ENCODE results near the gene MAN1B1. TPM values are rescaled to one million over a fixed set of nuclear protein-coding genes. Genes with fewer than 3 reads are reported as not detected.

Gene MAN1B1
- total and polyA plus RNA-seq, 2 of the 4 experiments (the other 2 are of a cell fraction) = 28.7 to 55.1 TPM

DNA sequence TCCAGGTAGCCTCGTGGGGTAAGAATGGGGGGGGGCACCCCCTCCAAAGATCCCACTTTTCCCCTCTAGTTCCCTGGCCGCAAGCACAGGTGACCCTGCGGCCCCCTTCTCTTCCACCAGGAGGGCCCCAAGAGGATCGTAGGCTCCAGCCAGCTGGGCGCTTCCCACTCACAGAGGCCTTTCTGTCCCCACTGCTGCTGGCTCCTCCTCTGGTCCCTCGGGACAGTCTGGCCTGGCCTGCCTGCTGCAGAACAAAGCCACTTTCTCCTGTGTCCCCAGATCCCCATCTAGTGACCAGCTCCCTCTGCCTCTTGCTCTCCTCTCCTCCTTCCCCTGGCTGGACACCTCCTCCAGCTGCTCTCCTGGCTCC, 15.9 kb upstream of the MAN1B1 start:
- BruUV-seq (replicated peaks) = no TSS peak

More for the DNA sequence above, 15.9 kb upstream of the MAN1B1 start:
- peak overlapping the region; percentile 70 for H2AK5ac ChIP-seq (ENCODE audit: low read depth, low read length)
- H3K79me1 ChIP-seq (ENCODE audit: low read depth in 1 of 2, low read length in 2 of 2) = peaks cover 2 to 11% of the 10 kb centered on the region in 2 experiments
- H3K36me3 ChIP-seq (ENCODE audit: control insufficient read depth, insufficient read depth, low read length) = no peaks in the 10 kb centered on the region
- no peak overlapping the region for H3K23ac ChIP-seq (ENCODE audit: low read depth, low read length)
- H2AFZ ChIP-seq (replicated peaks; ENCODE audit: low read length, poor library complexity) = peak overlapping the region; percentile 90
- H3K4ac ChIP-seq (ENCODE audit: low read depth, low read length) = peak overlapping the region; percentile 43; the same call in 1 of the 2 replicates
- H2AK9ac ChIP-seq (replicated peaks; ENCODE audit: low read depth, low read length, poor library complexity) = peak overlapping the region; percentile 44
- no peak overlapping the region for H2BK120ac ChIP-seq (ENCODE audit: low read depth, low read length)
- H3K9ac ChIP-seq (ENCODE audit: low read depth, low read length) = peak overlapping the region; percentile 23; the same call in 1 of the 2 replicates
- H4K91ac ChIP-seq (ENCODE audit: insufficient read depth, low read depth, low read length) = peak overlapping the region; percentile 76
- in situ Hi-C loops (cut with MboI; ENCODE audit: low sequenced_read_pairs) (no loop called here), intact Hi-C loops (cut with micrococcal nuclease) (loop anchor here (1.0 kb wide), 1 partner anchor 15 kb away; the partner anchor contains the start of gene MAN1B1), dilution Hi-C loops (cut with HindIII; ENCODE audit: low sequenced_read_pairs, unreplicated experiment) (no loop called here)
- no peak overlapping the region; the same call in 1 of the 2 replicates for H3K27ac ChIP-seq (ENCODE audit: insufficient read depth, low read length)
- DNase-seq (no peak), ATAC-seq (ENCODE audit: low read depth) (no peak)
- CTCF ChIA-PET = interaction anchor here (1.0 kb wide), 1 partner anchor 19 kb away, joined by 3 read pairs; no protein-coding TSS in a partner anchor
- H3K9me1 ChIP-seq (ENCODE audit: insufficient read depth, low read length) = no peaks in the 10 kb centered on the region
- H2BK20ac ChIP-seq (ENCODE audit: low read depth, low read length) = no peak overlapping the region
- no peak overlapping the region for H3K14ac ChIP-seq (replicated peaks; ENCODE audit: low read depth, low read length)
- H3K18ac ChIP-seq (ENCODE audit: low read depth, low read length) = no peak overlapping the region
- no peaks in the 10 kb centered on the region for H4K20me1 ChIP-seq (ENCODE audit: insufficient read depth, low read length)
- POLR2A ChIA-PET (ENCODE audit: unreplicated experiment) = no interaction called here
- no peaks in the 10 kb centered on the region for H3K9me3 ChIP-seq (ENCODE audit: control insufficient read depth, insufficient read depth, low read length)
- H3K4me1 ChIP-seq (ENCODE audit: control insufficient read depth, insufficient read depth, low read length) = peaks cover 3% of the 10 kb centered on the region; the same call in 1 of the 2 replicates
- H4K5ac ChIP-seq (ENCODE audit: low read depth, low read length) = no peak overlapping the region
- 0% methylated on average over 1 of the region's 6 CpGs; no CpG with 5 or more reads in 1 of the 2 experiments for WGBS, 2 experiments (ENCODE audit: extremely low coverage in 2 of 2, insufficient read length in 1 of 2)
- TF ChIP-seq RAD21 (IDR thresholded peaks at IDR 0.05; ENCODE audit: low read length) (no peak), NFE2L2 (IDR thresholded peaks at IDR 0.05; ENCODE audit: low read depth, low read length) (no peak), FOS (IDR thresholded peaks at IDR 0.05; ENCODE audit: low read depth, low read length) (no peak), BHLHE40 (IDR thresholded peaks at IDR 0.05; ENCODE audit: low read depth, low read length) (no peak), SMC3 (IDR thresholded peaks at IDR 0.05; ENCODE audit: low read depth, low read length) (no peak), RFX5 (IDR thresholded peaks at IDR 0.05; ENCODE audit: low read depth, low read length) (no peak), MXI1 (IDR thresholded peaks at IDR 0.05; ENCODE audit: borderline replicate concordance, low read depth, low read length) (no peak), CEBPB (IDR thresholded peaks at IDR 0.05; ENCODE audit: low read depth, low read length) (no peak), MAFK (IDR thresholded peaks at IDR 0.05; ENCODE audit: low read depth, low read length) (no peak), RCOR1 (IDR thresholded peaks at IDR 0.05; ENCODE audit: insufficient replicate concordance, low read length) (no peak), MAZ (IDR thresholded peaks at IDR 0.05; ENCODE audit: borderline replicate concordance, low read depth, low read length) (no peak), CHD1 (IDR thresholded peaks at IDR 0.05; ENCODE audit: low read depth, low read length) (no peak), POLR2A (IDR thresholded peaks at IDR 0.05; ENCODE audit: low read depth, low read length) (no peak)
- TF ChIP-seq, protein P1, sequence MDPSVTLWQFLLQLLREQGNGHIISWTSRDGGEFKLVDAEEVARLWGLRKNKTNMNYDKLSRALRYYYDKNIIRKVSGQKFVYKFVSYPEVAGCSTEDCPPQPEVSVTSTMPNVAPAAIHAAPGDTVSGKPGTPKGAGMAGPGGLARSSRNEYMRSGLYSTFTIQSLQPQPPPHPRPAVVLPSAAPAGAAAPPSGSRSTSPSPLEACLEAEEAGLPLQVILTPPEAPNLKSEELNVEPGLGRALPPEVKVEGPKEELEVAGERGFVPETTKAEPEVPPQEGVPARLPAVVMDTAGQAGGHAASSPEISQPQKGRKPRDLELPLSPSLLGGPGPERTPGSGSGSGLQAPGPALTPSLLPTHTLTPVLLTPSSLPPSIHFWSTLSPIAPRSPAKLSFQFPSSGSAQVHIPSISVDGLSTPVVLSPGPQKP (IDR thresholded peaks at IDR 0.05; ENCODE audit: borderline replicate concordance, low read depth, low read length) = no peak
- TF ChIP-seq, protein P2, sequence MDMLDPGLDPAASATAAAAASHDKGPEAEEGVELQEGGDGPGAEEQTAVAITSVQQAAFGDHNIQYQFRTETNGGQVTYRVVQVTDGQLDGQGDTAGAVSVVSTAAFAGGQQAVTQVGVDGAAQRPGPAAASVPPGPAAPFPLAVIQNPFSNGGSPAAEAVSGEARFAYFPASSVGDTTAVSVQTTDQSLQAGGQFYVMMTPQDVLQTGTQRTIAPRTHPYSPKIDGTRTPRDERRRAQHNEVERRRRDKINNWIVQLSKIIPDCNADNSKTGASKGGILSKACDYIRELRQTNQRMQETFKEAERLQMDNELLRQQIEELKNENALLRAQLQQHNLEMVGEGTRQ (IDR thresholded peaks at IDR 0.05; ENCODE audit: low read depth, low read length) = no peak
- TF ChIP-seq, protein P3, sequence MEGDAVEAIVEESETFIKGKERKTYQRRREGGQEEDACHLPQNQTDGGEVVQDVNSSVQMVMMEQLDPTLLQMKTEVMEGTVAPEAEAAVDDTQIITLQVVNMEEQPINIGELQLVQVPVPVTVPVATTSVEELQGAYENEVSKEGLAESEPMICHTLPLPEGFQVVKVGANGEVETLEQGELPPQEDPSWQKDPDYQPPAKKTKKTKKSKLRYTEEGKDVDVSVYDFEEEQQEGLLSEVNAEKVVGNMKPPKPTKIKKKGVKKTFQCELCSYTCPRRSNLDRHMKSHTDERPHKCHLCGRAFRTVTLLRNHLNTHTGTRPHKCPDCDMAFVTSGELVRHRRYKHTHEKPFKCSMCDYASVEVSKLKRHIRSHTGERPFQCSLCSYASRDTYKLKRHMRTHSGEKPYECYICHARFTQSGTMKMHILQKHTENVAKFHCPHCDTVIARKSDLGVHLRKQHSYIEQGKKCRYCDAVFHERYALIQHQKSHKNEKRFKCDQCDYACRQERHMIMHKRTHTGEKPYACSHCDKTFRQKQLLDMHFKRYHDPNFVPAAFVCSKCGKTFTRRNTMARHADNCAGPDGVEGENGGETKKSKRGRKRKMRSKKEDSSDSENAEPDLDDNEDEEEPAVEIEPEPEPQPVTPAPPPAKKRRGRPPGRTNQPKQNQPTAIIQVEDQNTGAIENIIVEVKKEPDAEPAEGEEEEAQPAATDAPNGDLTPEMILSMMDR (conservative IDR thresholded peaks at IDR 0.05; ENCODE audit: low read depth, low read length) = no peak
- no peak overlapping the region for H2BK5ac ChIP-seq (ENCODE audit: low read depth, low read length, poor library complexity, severe bottlenecking)
- no peak overlapping the region for H3K56ac ChIP-seq (ENCODE audit: extremely low read depth, insufficient read depth, low read length)
- peak overlapping the region; percentile 74 to 79; a peak in 3 of 4 replicates for H4K8ac ChIP-seq (ENCODE audit: low read depth in 2 of 2, low read length in 2 of 2)
- H3K27me3 ChIP-seq (ENCODE audit: control insufficient read depth, insufficient read depth, low read length) = no peaks in the 10 kb centered on the region; the same call in 1 of the 2 replicates
- H3K4me2 ChIP-seq (ENCODE audit: low read depth, low read length) = peak overlapping the region; percentile 20; the same call in 1 of the 2 replicates
- H2BK15ac ChIP-seq (ENCODE audit: low read depth, low read length) = no peak overlapping the region
- peak overlapping the region; percentile 21 for H3K4me3 ChIP-seq (ENCODE audit: insufficient read depth, low read depth, low read length)
